ENCODE results near the gene CKS1B.
"Not testable (repeated sequence)": the region's sequence is repeated elsewhere in the genome, so short reads cannot be mapped to it uniquely, and the experiment has no call there.

CKS1B gene

DNA sequence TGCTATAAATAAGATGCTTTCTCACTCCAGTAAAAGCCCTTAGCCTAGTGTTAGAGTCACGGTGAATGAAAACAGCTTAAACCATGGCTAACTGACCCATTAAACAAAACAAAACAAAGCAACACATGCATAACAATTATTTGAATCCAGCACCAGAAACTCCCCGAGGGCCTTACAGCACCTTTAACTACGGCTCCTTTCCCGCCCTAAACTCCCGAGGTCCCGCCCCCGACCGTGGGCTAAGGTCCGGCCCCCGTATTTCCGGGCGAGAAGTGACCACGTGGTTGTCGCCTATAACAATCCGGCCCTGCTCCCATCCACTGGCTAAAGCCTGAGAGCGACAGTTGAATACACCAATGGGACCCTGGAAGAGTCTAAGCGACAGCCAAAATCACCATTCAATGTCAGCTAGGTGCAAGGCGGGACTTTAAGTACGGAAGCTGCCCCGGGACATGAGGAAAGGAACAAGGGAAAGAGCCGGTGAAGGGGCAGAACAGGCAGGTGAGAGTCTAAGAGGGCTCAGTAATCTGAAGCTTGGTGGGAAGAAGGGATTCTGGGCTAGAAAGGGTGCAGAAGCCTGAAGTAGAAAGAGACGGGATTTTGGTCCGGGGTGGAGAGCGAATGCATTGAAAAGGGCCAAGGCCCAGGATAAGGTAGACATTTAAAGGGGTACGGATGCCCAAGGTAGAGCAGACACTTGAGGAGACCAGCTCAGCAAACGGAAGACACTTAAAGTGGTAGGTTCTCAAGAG is 8.6 kb downstream of the CKS1B start, which contains the start of gene FLAD1:
FLAD1 (plus strand) TSS at position 448 of the 752 bp plus-strand sequence. CDS start 351 bp downstream, outside the sequence.
- DNase-seq (ENCODE audit: low spot score), result peak; percentile 94
- TF ChIP-seq CTCF (IDR thresholded peaks at IDR 0.05; ENCODE audit: extremely low read depth, missing control alignments), result no peak

DNA sequence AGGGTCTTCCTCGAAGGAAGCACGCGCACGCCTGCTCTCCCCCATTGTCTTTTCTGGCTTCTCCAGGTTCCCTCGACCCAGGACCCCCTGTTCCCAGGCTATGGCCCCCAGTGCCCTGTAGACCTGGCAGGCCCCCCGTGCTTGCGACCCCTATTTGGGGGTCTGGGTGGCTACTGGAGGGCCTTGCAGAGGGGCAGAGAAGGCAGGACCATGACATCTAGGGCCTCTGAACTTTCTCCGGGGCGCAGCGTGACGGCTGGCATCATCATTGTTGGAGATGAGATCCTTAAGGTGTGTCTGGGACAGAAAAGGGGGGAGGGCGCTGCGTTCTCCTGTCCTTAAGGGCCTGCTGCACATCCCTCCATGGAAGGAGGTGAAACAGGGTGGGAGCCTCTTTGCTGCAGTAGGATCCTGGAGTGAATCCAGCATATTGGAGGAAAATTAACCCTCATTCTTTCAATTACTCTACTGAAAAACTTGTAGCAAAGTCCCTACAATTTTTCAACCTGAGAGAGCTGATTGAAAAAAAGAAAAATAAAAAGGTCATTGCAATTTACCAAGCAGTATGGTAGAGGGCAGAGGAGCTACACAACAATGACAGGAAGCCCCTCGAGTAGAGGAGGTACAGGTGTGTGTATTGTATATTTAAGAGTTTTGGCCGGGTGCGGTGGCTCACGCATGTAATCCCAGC is 9.4 kb downstream of the CKS1B start:
- DNase-seq (ENCODE audit: low spot score), result no peak
- TF ChIP-seq CTCF (IDR thresholded peaks at IDR 0.05; ENCODE audit: extremely low read depth, missing control alignments), result no peak

DNA sequence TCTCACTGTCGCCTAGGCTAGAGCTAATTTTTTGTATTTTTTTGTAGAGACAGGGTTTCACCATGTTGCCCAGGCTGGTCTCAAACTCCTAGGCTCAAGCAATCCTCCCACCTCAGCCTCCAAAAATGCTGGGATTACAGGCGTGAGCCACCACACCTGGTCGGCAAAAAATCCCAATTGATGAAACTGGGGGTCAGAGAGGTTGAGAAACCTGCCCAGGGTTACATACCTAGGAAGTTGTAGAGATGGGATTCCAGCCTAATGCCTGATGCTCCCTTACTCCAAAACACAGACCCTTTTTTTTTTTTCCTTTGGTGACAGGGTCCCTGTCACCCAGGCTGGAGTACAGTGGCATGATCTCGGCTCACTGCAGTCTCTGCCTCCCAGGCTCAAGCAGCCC is 12.3 kb downstream of the CKS1B start:
- DNase-seq (ENCODE audit: low spot score), result not testable (repeated sequence)

DNA sequence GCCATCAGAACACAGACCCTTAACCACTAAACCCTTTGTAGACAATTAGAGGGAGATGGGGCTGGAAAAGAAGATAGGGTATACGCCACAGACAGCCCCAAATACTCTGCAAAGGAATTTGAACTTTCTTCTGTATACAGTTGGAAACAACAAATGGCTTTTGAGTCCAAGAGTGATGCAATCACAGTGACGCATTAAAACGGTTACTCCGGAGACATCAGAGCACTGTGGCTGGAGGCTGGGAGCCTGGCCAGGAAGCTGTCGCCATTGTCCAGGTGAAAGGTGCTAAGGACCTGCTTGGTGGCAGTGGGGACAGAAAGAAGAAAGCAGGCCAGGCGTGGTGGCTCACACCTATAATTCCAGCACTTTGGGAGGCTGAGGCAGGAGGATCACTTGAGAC is 12.8 kb downstream of the CKS1B start:
- no peak for TF ChIP-seq CTCF (IDR thresholded peaks at IDR 0.05; ENCODE audit: extremely low read depth, missing control alignments)
- no peak for DNase-seq (ENCODE audit: low spot score)

DNA sequence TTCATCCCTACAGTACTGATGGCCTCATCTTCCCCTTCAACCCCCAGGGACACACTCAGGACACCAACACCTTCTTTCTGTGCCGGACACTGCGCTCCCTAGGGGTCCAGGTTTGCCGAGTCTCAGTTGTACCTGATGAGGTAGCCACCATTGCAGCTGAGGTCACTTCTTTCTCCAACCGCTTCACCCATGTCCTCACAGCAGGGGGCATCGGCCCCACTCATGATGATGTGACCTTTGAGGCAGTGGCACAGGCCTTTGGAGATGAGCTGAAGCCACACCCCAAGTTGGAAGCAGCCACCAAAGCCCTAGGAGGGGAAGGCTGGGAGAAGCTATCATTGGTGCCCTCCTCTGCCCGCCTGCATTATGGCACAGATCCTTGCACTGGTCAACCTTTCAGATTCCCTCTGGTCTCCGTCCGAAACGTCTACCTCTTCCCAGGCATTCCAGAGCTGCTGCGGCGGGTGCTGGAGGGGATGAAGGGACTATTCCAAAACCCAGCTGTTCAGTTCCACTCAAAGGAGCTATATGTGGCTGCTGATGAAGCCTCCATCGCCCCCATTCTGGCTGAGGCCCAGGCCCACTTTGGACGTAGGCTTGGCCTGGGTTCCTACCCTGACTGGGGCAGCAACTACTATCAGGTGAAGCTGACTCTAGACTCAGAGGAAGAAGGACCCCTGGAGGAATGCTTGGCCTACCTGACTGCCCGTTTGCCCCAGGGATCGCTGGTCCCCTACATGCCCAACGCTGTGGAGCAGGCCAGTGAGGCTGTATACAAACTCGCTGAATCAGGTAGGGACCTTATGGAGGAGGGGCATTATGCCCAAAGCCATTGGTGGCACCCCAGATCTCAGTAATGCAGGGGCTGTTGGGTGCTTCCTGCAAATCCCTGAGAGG is 13.8 kb downstream of the CKS1B start:
- no peak for TF ChIP-seq CTCF (IDR thresholded peaks at IDR 0.05; ENCODE audit: extremely low read depth, missing control alignments)
- DNase-seq (ENCODE audit: low spot score), result no peak

GRCh38 chr1:154989195-154989860 is 14.8 kb downstream of the CKS1B start:
- no peak for DNase-seq (ENCODE audit: low spot score)
- TF ChIP-seq CTCF (IDR thresholded peaks at IDR 0.05; ENCODE audit: extremely low read depth, missing control alignments), result no peak

DNA sequence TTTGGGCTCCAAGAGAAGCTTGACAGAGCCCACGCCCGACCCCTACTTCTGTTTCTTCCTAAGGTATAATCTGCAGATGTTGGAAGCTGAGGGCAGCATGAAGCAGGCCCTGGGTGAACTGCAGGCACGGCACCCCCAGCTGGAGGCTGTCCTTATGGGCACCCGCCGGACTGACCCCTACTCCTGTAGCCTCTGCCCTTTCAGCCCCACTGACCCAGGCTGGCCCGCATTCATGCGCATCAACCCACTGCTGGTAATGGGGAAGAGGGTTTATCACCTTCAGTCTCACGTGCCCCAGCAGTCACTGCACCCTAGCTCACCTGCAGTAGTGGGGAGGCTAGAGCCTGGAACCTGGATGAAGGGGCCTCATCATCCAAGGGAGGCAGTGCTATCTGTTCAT is 15.8 kb downstream of the CKS1B start:
- no peak for TF ChIP-seq CTCF (IDR thresholded peaks at IDR 0.05; ENCODE audit: extremely low read depth, missing control alignments)
- DNase-seq (ENCODE audit: low spot score), result no peak
